H9 (cell line): ENCODE data around the gene INTS1. TPM values are rescaled to one million over a fixed set of nuclear protein-coding genes. Genes with fewer than 3 reads are reported as not detected.

Source experiments
- DNase-seq: peaks from one replicate; pipeline ENCODE4 v3.0.0-alpha.2; 2017
- H2AFZ ChIP-seq: one replicate; pipeline ENCODE4 v1.6.1; 2013; ENCODE audit warnings: mild to moderate bottlenecking, low read length, control low read depth, moderate library complexity
- H2AK5ac ChIP-seq: 2 replicates; pipeline ENCODE4 v1.6.1; 2013; ENCODE audit warnings: low read length, control low read depth, mixed read lengths; ENCODE audit not compliant: insufficient read length
- H2BK120ac ChIP-seq: one replicate; pipeline ENCODE4 v1.6.1; 2013; ENCODE audit warnings: low read depth, mild to moderate bottlenecking, low read length, control low read depth, inconsistent platforms; ENCODE audit not compliant: poor library complexity, severe bottlenecking
- H2BK12ac ChIP-seq: 2 replicates; pipeline ENCODE4 v1.6.1; 2013; ENCODE audit warnings: low read length, control low read depth, mixed read lengths, low read depth; ENCODE audit not compliant: insufficient read length
- H2BK15ac ChIP-seq: 2 replicates; pipeline ENCODE4 v1.6.1; 2013; ENCODE audit warnings: low read depth, low read length, control low read depth
- H2BK20ac ChIP-seq: one replicate; pipeline ENCODE4 v1.6.1; 2013; ENCODE audit warnings: low read depth, mild to moderate bottlenecking, low read length, control low read depth, inconsistent platforms; ENCODE audit not compliant: poor library complexity, severe bottlenecking
- H2BK5ac ChIP-seq: 2 replicates; pipeline ENCODE4 v1.6.1; 2013; ENCODE audit warnings: low read length, control low read depth, mixed read lengths; ENCODE audit not compliant: insufficient read length
- H3K14ac ChIP-seq: 2 replicates; pipeline ENCODE4 v1.6.1; 2013; ENCODE audit warnings: low read length, control low read depth; ENCODE audit not compliant: insufficient read depth
- H3K18ac ChIP-seq: 2 replicates; pipeline ENCODE4 v1.6.1; 2013; ENCODE audit warnings: low read depth, mild to moderate bottlenecking, mixed read lengths, low read length, control low read depth; ENCODE audit not compliant: insufficient read length
- H3K23ac ChIP-seq: 2 replicates; pipeline ENCODE4 v1.6.1; 2013; ENCODE audit warnings: low read length, control low read depth, mixed read lengths, low read depth; ENCODE audit not compliant: insufficient read length
- H3K23me2 ChIP-seq: 2 replicates; pipeline ENCODE4 v1.6.1; 2013; ENCODE audit warnings: low read depth, mild to moderate bottlenecking, mixed read lengths, low read length, control low read depth; ENCODE audit not compliant: insufficient read length, poor library complexity, severe bottlenecking
- H3K27ac ChIP-seq: 2 replicates; pipeline ENCODE4 v1.5.1; 2013; ENCODE audit warnings: low read length, control low read depth, mixed read lengths, low read depth; ENCODE audit not compliant: insufficient read length
- H3K27me3 ChIP-seq: 2 replicates; pipeline ENCODE4 v1.6.1; 2013; ENCODE audit warnings: low read length, control low read depth, inconsistent platforms; ENCODE audit not compliant: insufficient read depth
- H3K4ac ChIP-seq: 2 replicates; pipeline ENCODE4 v1.6.1; 2013; ENCODE audit warnings: low read depth, mild to moderate bottlenecking, control low read depth, inconsistent platforms, low read length, moderate library complexity
- H3K4me1 ChIP-seq: 2 replicates; pipeline ENCODE4 v1.6.1; 2013; ENCODE audit warnings: low read length, control low read depth, inconsistent platforms; ENCODE audit not compliant: insufficient read depth
- H3K4me2 ChIP-seq: 2 replicates; pipeline ENCODE4 v1.6.1; 2013; ENCODE audit warnings: low read length, control low read depth, mixed read lengths; ENCODE audit not compliant: insufficient read length, insufficient read depth
- H3K56ac ChIP-seq: 2 replicates; pipeline ENCODE4 v1.6.1; 2013; ENCODE audit warnings: low read depth, mild to moderate bottlenecking, mixed read lengths, low read length, control low read depth; ENCODE audit not compliant: insufficient read length
- H3K79me1 ChIP-seq: 2 replicates; pipeline ENCODE4 v1.6.1; 2013; ENCODE audit warnings: low read depth, mild to moderate bottlenecking, moderate library complexity, low read length, control low read depth, inconsistent platforms; ENCODE audit not compliant: insufficient read depth, poor library complexity, severe bottlenecking
- H3K79me2 ChIP-seq: 2 replicates; pipeline ENCODE4 v1.6.1; 2013; ENCODE audit warnings: low read length, control low read depth, inconsistent platforms; ENCODE audit not compliant: insufficient read depth
- H3K9ac ChIP-seq: 2 replicates; pipeline ENCODE4 v1.6.1; 2013; ENCODE audit warnings: low read length, control low read depth, mixed read lengths; ENCODE audit not compliant: insufficient read length; ENCODE audit errors: extremely low read depth
- H3K9me3 ChIP-seq: one replicate; pipeline ENCODE4 v1.6.1; 2013; ENCODE audit warnings: low read depth, low read length, inconsistent platforms; ENCODE audit not compliant: control insufficient read depth
- H3T11ph ChIP-seq: one replicate; pipeline ENCODE4 v1.6.1; 2013; ENCODE audit warnings: mild to moderate bottlenecking, low read length, control low read depth, inconsistent platforms
- H4K20me1 ChIP-seq: one replicate; pipeline ENCODE4 v1.6.1; 2013; ENCODE audit not compliant: control insufficient read depth, insufficient read length, insufficient read depth
- H4K5ac ChIP-seq: 2 replicates; pipeline ENCODE4 v1.6.1; 2013; ENCODE audit warnings: low read depth, mild to moderate bottlenecking, mixed read lengths, low read length, control low read depth; ENCODE audit not compliant: insufficient read length
- H4K8ac ChIP-seq: replicated peaks from 2 replicates; pipeline ENCODE4 v1.6.1; 2013; ENCODE audit warnings: low read length, control low read depth, mixed read lengths, low read depth; ENCODE audit not compliant: insufficient read length
- H4K91ac ChIP-seq: 2 replicates; pipeline ENCODE4 v1.6.1; 2013; ENCODE audit warnings: low read depth, mild to moderate bottlenecking, moderate library complexity, mixed read lengths, low read length, control low read depth; ENCODE audit not compliant: insufficient read length
- H3K27ac Mint-ChIP-seq, 3 experiments: 2 replicates in 2 of 3; 3 replicates in 1 of 3; pipeline ENCODE4 v1.8.0; 2020 to 2021; ENCODE audit warnings: mixed read lengths in 3 of 3, mild to moderate bottlenecking in 1 of 3, moderate library complexity in 1 of 3
- H3K27me3 Mint-ChIP-seq: 2 replicates; pipeline ENCODE4 v1.8.0; 2021; ENCODE audit warnings: low read depth, mild to moderate bottlenecking, moderate library complexity, mixed read lengths
- H3K36me3 Mint-ChIP-seq, 3 experiments: 2 replicates in 2 of 3; 3 replicates in 1 of 3; pipeline ENCODE4 v1.8.0; 2020 to 2021; ENCODE audit warnings: low read depth in 3 of 3, mixed read lengths in 3 of 3; ENCODE audit not compliant: insufficient read depth in 1 of 3
- H3K4me1 Mint-ChIP-seq, 2 experiments: 2 replicates each; pipeline ENCODE4 v1.8.0; 2020; ENCODE audit warnings: mixed read lengths in 2 of 2
- H3K4me3 Mint-ChIP-seq, 2 experiments: 2 replicates in 1 of 2; 3 replicates in 1 of 2; pipeline ENCODE4 v1.8.0; 2020 to 2021; ENCODE audit warnings: mild to moderate bottlenecking in 2 of 2, mixed read lengths in 2 of 2, moderate library complexity in 1 of 2
- H3K9me3 Mint-ChIP-seq, 2 experiments: 2 replicates in 1 of 2; 3 replicates in 1 of 2; pipeline ENCODE4 v1.8.0; 2020; ENCODE audit warnings: mild to moderate bottlenecking in 2 of 2, mixed read lengths in 2 of 2, moderate library complexity in 1 of 2
- WGBS: extraction: QIAGEN DNeasy Blood & Tissue Kit; methylation state at CpG from one replicate; pipeline ENCODE4 v1.1.7; 2013; ENCODE audit warnings: missing lambda C conversion rate, low lambda C conversion rate, mixed read lengths; ENCODE audit not compliant: insufficient read length; ENCODE audit errors: extremely low coverage; 5-methylcytosine and 5-hydroxymethylcytosine counted together
- total RNA-seq: library from RNA; stranded (reverse); gene quantifications from 2 replicates; pipeline ENCODE4 v1.2.1, GENCODE V29; 2021
- TF ChIP-seq, protein P1 (sequence below): fragments of 200-600 bp; sonication (generic); conservative IDR thresholded peaks from 3 replicates; pipeline ENCODE4 v1.8.0; 2021; ENCODE audit warnings: antibody characterized with exemption, mild to moderate bottlenecking

INTS1 gene
- total RNA-seq, 1 experiment from 2014 or later: 133 TPM

DNA sequence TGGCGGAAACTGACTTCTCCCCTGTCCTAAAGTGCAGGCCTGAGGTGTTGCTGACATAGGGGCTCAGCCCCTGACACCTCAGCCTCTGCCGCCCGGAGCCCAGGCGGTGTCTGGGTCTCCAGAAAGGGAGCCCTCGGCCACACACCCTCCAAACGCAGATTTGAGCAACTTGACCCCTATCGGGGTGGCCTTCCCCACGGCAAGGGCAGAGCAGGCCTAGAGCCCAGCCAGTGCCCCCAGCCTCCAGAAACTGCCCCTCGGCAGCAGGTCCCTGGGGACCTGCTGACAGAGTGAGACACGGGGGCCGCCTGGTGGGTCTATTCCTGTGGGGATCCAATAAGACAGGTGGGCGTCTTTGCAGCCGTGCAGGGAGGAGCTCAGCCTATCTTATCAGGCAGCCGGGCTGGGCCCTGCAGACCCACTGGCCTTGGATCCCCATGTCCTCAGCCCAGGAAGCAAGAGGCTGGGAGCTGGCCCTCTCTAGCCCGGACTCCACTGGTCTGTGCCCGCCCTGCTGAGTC lies 40.8 kb upstream of the INTS1 start:
- Mint-ChIP-seq H3K4me3 (no peak overlapping the region), H3K9me3 (no peaks in the 10 kb centered on the region; a peak in 1 of 5 replicates), H3K36me3 (peaks cover 3 to 12% (median 4%) of the 10 kb centered on the region in 3 experiments; a peak in 4 of 7 replicates), H3K27ac (no peak overlapping the region), H3K27me3 (no peaks in the 10 kb centered on the region), H3K4me1 (no peaks in the 10 kb centered on the region)
- Histone ChIP-seq H4K91ac (no peak overlapping the region), H3T11ph (no peak overlapping the region), H3K9ac (no peak overlapping the region), H4K8ac (no peak overlapping the region), H2AFZ (no peak overlapping the region), H2BK5ac (no peak overlapping the region), H3K4ac (no peak overlapping the region), H3K23ac (no peak overlapping the region), H2BK20ac (no peak overlapping the region), H2BK120ac (no peak overlapping the region), H2BK15ac (no peak overlapping the region), H3K23me2 (no peaks in the 10 kb centered on the region), H3K4me2 (no peak overlapping the region), H3K18ac (no peak overlapping the region), H3K27ac (no peak overlapping the region), H4K5ac (no peak overlapping the region), H3K56ac (no peak overlapping the region), H3K14ac (no peak overlapping the region), H4K20me1 (no peaks in the 10 kb centered on the region), H2AK5ac (no peak overlapping the region), H3K9me3 (no peaks in the 10 kb centered on the region), H3K79me2 (no peaks in the 10 kb centered on the region), H3K79me1 (no peaks in the 10 kb centered on the region), H3K4me1 (no peaks in the 10 kb centered on the region), H3K27me3 (no peaks in the 10 kb centered on the region), H2BK12ac (no peak overlapping the region)
- no CpG with 5 or more reads among the region's 16 CpGs for WGBS
- TF ChIP-seq, protein P1, sequence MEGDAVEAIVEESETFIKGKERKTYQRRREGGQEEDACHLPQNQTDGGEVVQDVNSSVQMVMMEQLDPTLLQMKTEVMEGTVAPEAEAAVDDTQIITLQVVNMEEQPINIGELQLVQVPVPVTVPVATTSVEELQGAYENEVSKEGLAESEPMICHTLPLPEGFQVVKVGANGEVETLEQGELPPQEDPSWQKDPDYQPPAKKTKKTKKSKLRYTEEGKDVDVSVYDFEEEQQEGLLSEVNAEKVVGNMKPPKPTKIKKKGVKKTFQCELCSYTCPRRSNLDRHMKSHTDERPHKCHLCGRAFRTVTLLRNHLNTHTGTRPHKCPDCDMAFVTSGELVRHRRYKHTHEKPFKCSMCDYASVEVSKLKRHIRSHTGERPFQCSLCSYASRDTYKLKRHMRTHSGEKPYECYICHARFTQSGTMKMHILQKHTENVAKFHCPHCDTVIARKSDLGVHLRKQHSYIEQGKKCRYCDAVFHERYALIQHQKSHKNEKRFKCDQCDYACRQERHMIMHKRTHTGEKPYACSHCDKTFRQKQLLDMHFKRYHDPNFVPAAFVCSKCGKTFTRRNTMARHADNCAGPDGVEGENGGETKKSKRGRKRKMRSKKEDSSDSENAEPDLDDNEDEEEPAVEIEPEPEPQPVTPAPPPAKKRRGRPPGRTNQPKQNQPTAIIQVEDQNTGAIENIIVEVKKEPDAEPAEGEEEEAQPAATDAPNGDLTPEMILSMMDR: no peak
- no peak for DNase-seq
